Tibial nerve (tissue), 4 donors: ENCODE results near the gene STK17B. TPM values are rescaled to one million over a fixed set of nuclear protein-coding genes. Genes with fewer than 3 reads are reported as not detected.
A peak's percentile ranks its signal among the peaks of the same experiment; 100 is the strongest.

Source experiments
- DNase-seq, 2 donors: peaks; one replicate each; pipeline ENCODE4 v3.0.0-alpha.2; 2019; ENCODE audit warnings: low spot score in 2 of 2
- H3K27ac ChIP-seq, 4 donors: fragments of 200-600 bp; sonication (generic) in 3 of 4; one replicate each; pipeline ENCODE4 v1.5.1; 2017 to 2019; ENCODE audit warnings: mild to moderate bottlenecking in 1 of 4
- H3K27me3 ChIP-seq, 2 donors: fragments of 200-600 bp; sonication (generic) in 1 of 2; one replicate each; pipeline versions ENCODE4 v1.5.1 to v1.6.0; 2017 to 2019
- H3K36me3 ChIP-seq, 3 donors: fragments of 200-600 bp; sonication (generic); one replicate each; pipeline ENCODE4 v1.5.1; 2018 to 2019
- H3K4me1 ChIP-seq, 4 donors: fragments of 200-600 bp; sonication (generic) in 3 of 4; one replicate each; pipeline ENCODE4 v1.5.1; 2017 to 2019
- H3K4me3 ChIP-seq, 4 donors: fragments of 200-600 bp; sonication (generic) in 3 of 4; one replicate each; pipeline ENCODE4 v1.5.1; 2017 to 2019; ENCODE audit warnings: mild to moderate bottlenecking in 1 of 4, moderate library complexity in 1 of 4
- H3K9me3 ChIP-seq, 4 donors: fragments of 200-600 bp; sonication (generic) in 3 of 4; one replicate each; pipeline ENCODE4 v1.5.1; 2017 to 2019
- CTCF ChIP-seq, 5 experiments: fragments of 200-600 bp in 3 of 5; fragments of 450-650 bp in 2 of 5; sonication (generic) in 3 of 5; IDR thresholded peaks; one replicate each; pipeline ENCODE4 v1.5.1; 2016 to 2019; ENCODE audit warnings: antibody characterized with exemption in 5 of 5, mild to moderate bottlenecking in 3 of 5, moderate library complexity in 2 of 5
- EP300 ChIP-seq, 2 donors: sonication (generic); formaldehyde crosslinking; IDR thresholded peaks; one replicate each; pipeline ENCODE4 v1.6.1; 2017; ENCODE audit warnings: antibody characterized with exemption in 2 of 2, mild to moderate bottlenecking in 1 of 2
- POLR2A ChIP-seq, 2 donors: fragments of 450-650 bp; IDR thresholded peaks; one replicate each; pipeline ENCODE4 v1.6.1; 2017; ENCODE audit warnings: antibody characterized with exemption in 2 of 2, mild to moderate bottlenecking in 2 of 2, moderate library complexity in 2 of 2
- WGBS, 2 donors: methylation state at CpG; one replicate each; pipeline ENCODE4 v1.1.5; 2018; 5-methylcytosine and 5-hydroxymethylcytosine counted together
- total RNA-seq, 4 donors: library from RNA; depleted of rRNA; stranded (reverse); fragments of >200 nt; gene quantifications; one replicate each; pipeline ENCODE4 v1.1.0, GENCODE V29; 2016

The STK17B gene
- total RNA-seq, result 10 to 100 TPM; 35.1 to 73.9 (median 45.4) TPM

GRCh38 chr2:196171248-196171871 is at the start of gene STK17B:
Gene STK17B, minus strand, starts transcription at chr2:196171578. Its CDS starts 8,195 bp downstream, at chr2:196163383.
- Histone ChIP-seq H3K4me3 (peak within 1 kb of the TSS; percentile 67 to 95 (median 84)), H3K27ac (peak within 1 kb of the TSS; percentile 60 to 94 (median 90)), H3K27me3 (no peaks in the 10 kb centered on the region), H3K36me3 (no peaks in the 10 kb centered on the region), H3K4me1 (peaks cover 0 to 18% (median 5%) of the 10 kb centered on the region in 4 donors), H3K9me3 (no peaks in the 10 kb centered on the region)
- WGBS, 2 donors, result 0 to 2% methylated on average over 7 to 20 of the region's 72 CpGs
- TF ChIP-seq CTCF (IDR thresholded peaks at IDR 0.05) (peak in 3 of 5 experiments; percentile 4 to 36 (median 18)), EP300 (IDR thresholded peaks at IDR 0.05) (peak in 1 of 2 donors; percentile 96), POLR2A (IDR thresholded peaks at IDR 0.05) (peak; percentile 88 to 93)
- peak; percentile 92 for DNase-seq

- TF ChIP-seq CTCF (IDR thresholded peaks at IDR 0.05), result no peak
- TF ChIP-seq EP300 (IDR thresholded peaks at IDR 0.05), result no peak
- TF ChIP-seq POLR2A (IDR thresholded peaks at IDR 0.05), result no peak
- DNase-seq, result no peak
- 71 to 78% methylated on average over 4 of the region's 4 CpGs for WGBS, 2 donors
- H3K36me3 ChIP-seq, result peaks cover 0 to 3% (median 0%) of the 10 kb centered on the region in 3 donors
- no peaks in the 10 kb centered on the region for H3K9me3 ChIP-seq
- H3K4me3 ChIP-seq, result no peak overlapping the region
- no peaks in the 10 kb centered on the region for H3K4me1 ChIP-seq
- no peak overlapping the region for H3K27ac ChIP-seq
- no peaks in the 10 kb centered on the region for H3K27me3 ChIP-seq
Measured at GRCh38 chr2:196220671-196221070, 49.3 kb upstream of the STK17B start.

- Histone ChIP-seq H3K27me3 (no peaks in the 10 kb centered on the region), H3K36me3 (peaks cover 0 to 3% (median 0%) of the 10 kb centered on the region in 3 donors), H3K4me1 (no peaks in the 10 kb centered on the region), H3K4me3 (no peak overlapping the region), H3K9me3 (no peaks in the 10 kb centered on the region), H3K27ac (no peak overlapping the region)
- TF ChIP-seq CTCF (IDR thresholded peaks at IDR 0.05) (no peak), EP300 (IDR thresholded peaks at IDR 0.05) (peak in 1 of 2 donors; percentile 38)
- 67 to 83% methylated on average over 3 of the region's 3 CpGs for whole genome bisulfite sequencing, 2 donors
- DNase-seq, result no peak
Measured at GRCh38 chr2:196219671-196220070, 48.3 kb upstream of the STK17B start.

- H3K4me1 ChIP-seq, result no peaks in the 10 kb centered on the region
- no peaks in the 10 kb centered on the region for H3K27me3 ChIP-seq
- no peak for TF ChIP-seq POLR2A (IDR thresholded peaks at IDR 0.05)
- TF ChIP-seq CTCF (IDR thresholded peaks at IDR 0.05), result no peak
- TF ChIP-seq EP300 (IDR thresholded peaks at IDR 0.05), result no peak
- peaks cover 0 to 3% (median 0%) of the 10 kb centered on the region in 3 donors for H3K36me3 ChIP-seq
- 96 to 97% methylated on average over 1 of the region's 1 CpG for WGBS, 2 donors
- no peak for DNase-seq
- H3K9me3 ChIP-seq, result no peaks in the 10 kb centered on the region
- no peak overlapping the region for H3K27ac ChIP-seq
- H3K4me3 ChIP-seq, result no peak overlapping the region
Measured at GRCh38 chr2:196218106-196218505, 46.7 kb upstream of the STK17B start.

- Histone ChIP-seq H3K4me1 (no peaks in the 10 kb centered on the region), H3K27me3 (no peaks in the 10 kb centered on the region), H3K9me3 (no peaks in the 10 kb centered on the region), H3K27ac (no peak overlapping the region), H3K36me3 (peaks cover 0 to 3% (median 0%) of the 10 kb centered on the region in 3 donors), H3K4me3 (no peak overlapping the region)
- 70 to 79% methylated on average over 4 of the region's 4 CpGs for WGBS, 2 donors
- no peak for DNase-seq
- TF ChIP-seq CTCF (IDR thresholded peaks at IDR 0.05) (no peak), POLR2A (IDR thresholded peaks at IDR 0.05) (no peak), EP300 (IDR thresholded peaks at IDR 0.05) (no peak)
Measured at GRCh38 chr2:196217116-196217515, 45.7 kb upstream of the STK17B start.
